Stomach (tissue), 9 donors: ENCODE results near the gene BASP1. TPM values are rescaled to one million over a fixed set of nuclear protein-coding genes. Genes with fewer than 3 reads are reported as not detected.
A peak's percentile ranks its signal among the peaks of the same experiment; 100 is the strongest.

Source experiments
- DNase-seq, 2 donors: peaks; one replicate each; pipeline versions ENCODE4 v3.0.0 to v3.0.0-alpha.2; 2013 to 2019
- H3K27ac ChIP-seq, 5 donors: fragments of 200-600 bp in 4 of 5; sonication (generic) in 4 of 5; one replicate each; pipeline ENCODE4 v1.5.1; 2013 to 2019; ENCODE audit warnings: mild to moderate bottlenecking in 1 of 5, moderate library complexity in 1 of 5
- H3K27me3 ChIP-seq, 3 donors: fragments of 200-600 bp; sonication (generic); one replicate each; pipeline ENCODE4 v1.5.1; 2017 to 2019; ENCODE audit warnings: mixed run types in 1 of 3
- H3K36me3 ChIP-seq, 4 donors: fragments of 200-600 bp; sonication (generic); 1 replicate in 3 of 4; 2 replicates in 1 of 4; pipeline ENCODE4 v1.5.1; 2016 to 2019
- H3K4me1 ChIP-seq, 4 donors: fragments of 200-600 bp; sonication (generic); one replicate each; pipeline ENCODE4 v1.5.1; 2016 to 2019
- H3K4me3 ChIP-seq, 4 donors: fragments of 200-600 bp; sonication (generic) in 3 of 4; one replicate each; pipeline ENCODE4 v1.5.1; 2016 to 2019; ENCODE audit warnings: mild to moderate bottlenecking in 1 of 4
- H3K9me3 ChIP-seq, 4 donors: fragments of 200-600 bp; sonication (generic); one replicate each; pipeline ENCODE4 v1.5.1; 2016 to 2019
- EP300 ChIP-seq: sonication (generic); formaldehyde crosslinking; IDR thresholded peaks from one replicate; pipeline ENCODE4 v1.6.1; 2017; ENCODE audit warnings: antibody characterized with exemption
- POLR2A ChIP-seq, 4 donors: fragments of 450-650 bp; IDR thresholded peaks; one replicate each; pipeline ENCODE4 v1.6.1; 2016; ENCODE audit warnings: antibody characterized with exemption in 4 of 4, control low read depth in 2 of 4, mild to moderate bottlenecking in 1 of 4, moderate library complexity in 1 of 4
- POLR2AphosphoS5 ChIP-seq, 3 donors: sonication (generic); formaldehyde crosslinking; IDR thresholded peaks; one replicate each; pipeline ENCODE4 v1.6.1; 2016; ENCODE audit warnings: antibody characterized with exemption in 3 of 3
- WGBS, 5 donors: extraction: QIAGEN DNeasy Blood & Tissue Kit in 3 of 5; methylation state at CpG; one replicate each; pipeline versions ENCODE4 v1.1.5 to v1.1.7; 2013 to 2018; 5-methylcytosine and 5-hydroxymethylcytosine counted together
- intact Hi-C: fragments of 100-400 bp; cut with DNase I; formaldehyde crosslinking; loops from one replicate; pipeline ENCODE4 v1.15.1; 2023; ENCODE audit warnings: low total_unique reads
- polyA plus RNA-seq, 3 donors: library from polyadenylated mRNA; stranded (reverse); fragments of 200-250 nt; gene quantifications; one replicate each; pipeline ENCODE4 v1.2.3, GENCODE V29; 2013
- total RNA-seq, 5 donors: library from RNA; depleted of rRNA; stranded (reverse); fragments of >200 nt; gene quantifications; one replicate each; pipeline versions ENCODE4 v1.1.0 to v1.2.3, GENCODE V29; 2014 to 2016
- TF ChIP-seq, protein P1 (sequence below), 7 experiments: fragments of 450-650 bp in 4 of 7; fragments of 200-600 bp in 3 of 7; sonication (generic) in 3 of 7; IDR thresholded peaks; one replicate each; pipeline ENCODE4 v1.5.1; 2016 to 2019; ENCODE audit warnings: antibody characterized with exemption in 7 of 7, control low read depth in 2 of 7, mild to moderate bottlenecking in 1 of 7
- donor health status: healthy with polysubstance abuse.
- donor health status: Bipolar disorder and iron deficiency.
- donor health status: healthy.

Gene BASP1
- total and polyA plus RNA-seq, 8 donors, result 4.0 to 60.8 (median 16.0) TPM

DNA sequence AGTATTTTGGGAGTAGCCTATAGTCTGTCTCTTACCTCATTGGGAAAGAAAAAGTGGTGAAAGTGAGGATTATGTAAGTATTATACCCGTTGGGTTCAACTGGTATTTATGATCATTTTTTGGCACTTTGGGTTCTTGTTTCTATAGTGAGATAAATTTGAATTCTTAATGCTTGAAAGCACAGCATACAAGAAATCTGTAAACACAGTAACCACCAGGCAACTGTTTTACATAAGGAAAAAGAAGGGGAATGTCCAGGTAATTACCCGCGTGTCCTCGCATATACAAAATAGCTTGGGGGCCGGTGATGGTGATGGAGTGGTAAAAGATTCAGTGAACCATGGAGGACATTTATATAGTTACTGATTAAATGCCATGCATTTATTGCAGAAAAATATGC, 60.5 kb downstream of the BASP1 start:
- intact Hi-C loops, result no loop called here
- Histone ChIP-seq H3K4me1 (no peaks in the 10 kb centered on the region), H3K27me3 (no peaks in the 10 kb centered on the region), H3K4me3 (no peak overlapping the region), H3K36me3 (peaks cover 0 to 15% (median 8%) of the 10 kb centered on the region in 4 donors), H3K27ac (no peak overlapping the region), H3K9me3 (no peaks in the 10 kb centered on the region)
- TF ChIP-seq, protein P1, sequence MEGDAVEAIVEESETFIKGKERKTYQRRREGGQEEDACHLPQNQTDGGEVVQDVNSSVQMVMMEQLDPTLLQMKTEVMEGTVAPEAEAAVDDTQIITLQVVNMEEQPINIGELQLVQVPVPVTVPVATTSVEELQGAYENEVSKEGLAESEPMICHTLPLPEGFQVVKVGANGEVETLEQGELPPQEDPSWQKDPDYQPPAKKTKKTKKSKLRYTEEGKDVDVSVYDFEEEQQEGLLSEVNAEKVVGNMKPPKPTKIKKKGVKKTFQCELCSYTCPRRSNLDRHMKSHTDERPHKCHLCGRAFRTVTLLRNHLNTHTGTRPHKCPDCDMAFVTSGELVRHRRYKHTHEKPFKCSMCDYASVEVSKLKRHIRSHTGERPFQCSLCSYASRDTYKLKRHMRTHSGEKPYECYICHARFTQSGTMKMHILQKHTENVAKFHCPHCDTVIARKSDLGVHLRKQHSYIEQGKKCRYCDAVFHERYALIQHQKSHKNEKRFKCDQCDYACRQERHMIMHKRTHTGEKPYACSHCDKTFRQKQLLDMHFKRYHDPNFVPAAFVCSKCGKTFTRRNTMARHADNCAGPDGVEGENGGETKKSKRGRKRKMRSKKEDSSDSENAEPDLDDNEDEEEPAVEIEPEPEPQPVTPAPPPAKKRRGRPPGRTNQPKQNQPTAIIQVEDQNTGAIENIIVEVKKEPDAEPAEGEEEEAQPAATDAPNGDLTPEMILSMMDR (IDR thresholded peaks at IDR 0.05), result no peak
- TF ChIP-seq POLR2AphosphoS5 (IDR thresholded peaks at IDR 0.05) (no peak), EP300 (no peak), POLR2A (IDR thresholded peaks at IDR 0.05) (no peak)
- 91 to 97% (median 93%) methylated on average over 5 of the region's 5 CpGs for WGBS, 5 donors
- no peak for DNase-seq

DNA sequence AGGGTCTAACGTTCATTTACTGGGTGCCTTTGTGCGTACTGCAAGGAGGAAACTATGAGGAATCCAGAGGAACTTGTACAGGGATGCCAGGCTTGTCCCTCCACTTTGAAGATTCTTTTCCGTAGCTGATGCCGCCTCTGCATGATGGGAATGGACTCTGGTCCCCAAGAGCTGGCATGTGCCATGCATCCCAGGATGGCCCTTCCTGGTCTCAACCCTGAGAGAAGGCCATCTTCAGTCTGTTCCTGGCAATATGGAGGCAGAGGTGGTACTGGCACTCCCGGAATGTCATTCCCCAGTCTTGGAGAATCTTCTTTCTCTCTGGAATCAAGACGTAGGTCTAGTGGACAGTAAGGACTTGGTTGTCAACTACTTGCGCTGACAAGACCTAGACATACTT, 61.5 kb downstream of the BASP1 start:
- no peak overlapping the region for H3K4me3 ChIP-seq
- no peak for DNase-seq
- intact Hi-C loops, result no loop called here
- 80 to 93% (median 91%) methylated on average over 4 to 7 of the region's 7 CpGs for WGBS, 5 donors
- TF ChIP-seq POLR2A (IDR thresholded peaks at IDR 0.05), result no peak
- no peak for TF ChIP-seq POLR2AphosphoS5 (IDR thresholded peaks at IDR 0.05)
- TF ChIP-seq EP300, result no peak
- TF ChIP-seq, protein P1 (IDR thresholded peaks at IDR 0.05), result no peak
- H3K36me3 ChIP-seq, result peaks cover 0 to 15% (median 8%) of the 10 kb centered on the region in 4 donors
- H3K9me3 ChIP-seq, result no peaks in the 10 kb centered on the region
- H3K4me1 ChIP-seq, result no peaks in the 10 kb centered on the region
- no peaks in the 10 kb centered on the region for H3K27me3 ChIP-seq
- H3K27ac ChIP-seq, result no peak overlapping the region

DNA sequence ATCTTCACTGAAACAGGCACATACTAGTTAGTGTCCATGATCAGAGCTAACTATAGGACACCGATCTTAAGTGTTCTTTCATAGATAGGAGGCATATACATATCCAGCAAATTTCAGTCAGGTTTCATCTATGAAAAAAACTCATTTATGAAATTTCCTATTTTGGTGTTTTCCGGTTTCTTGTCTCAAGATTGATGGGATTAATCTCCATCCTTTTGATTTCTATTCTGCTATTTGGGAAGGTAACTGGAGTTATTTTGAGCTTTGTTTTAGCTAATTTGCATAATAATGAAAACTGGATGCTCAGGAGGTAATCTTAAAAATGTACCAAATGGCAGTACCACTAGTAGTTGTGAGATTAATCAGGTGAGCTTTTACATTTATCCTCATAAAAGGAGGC, 62.1 kb downstream of the BASP1 start:
- Histone ChIP-seq H3K27me3 (no peaks in the 10 kb centered on the region), H3K4me1 (no peaks in the 10 kb centered on the region), H3K27ac (no peak overlapping the region), H3K36me3 (peaks cover 0 to 15% (median 8%) of the 10 kb centered on the region in 4 donors), H3K4me3 (no peak overlapping the region), H3K9me3 (no peaks in the 10 kb centered on the region)
- TF ChIP-seq, protein P1 (IDR thresholded peaks at IDR 0.05), result no peak
- TF ChIP-seq POLR2A (IDR thresholded peaks at IDR 0.05), result no peak
- TF ChIP-seq EP300, result no peak
- TF ChIP-seq POLR2AphosphoS5 (IDR thresholded peaks at IDR 0.05), result no peak
- WGBS, 5 donors, result 91 to 95% (median 94%) methylated on average over 2 of the region's 2 CpGs
- intact Hi-C loops, result no loop called here
- no peak for DNase-seq

DNA sequence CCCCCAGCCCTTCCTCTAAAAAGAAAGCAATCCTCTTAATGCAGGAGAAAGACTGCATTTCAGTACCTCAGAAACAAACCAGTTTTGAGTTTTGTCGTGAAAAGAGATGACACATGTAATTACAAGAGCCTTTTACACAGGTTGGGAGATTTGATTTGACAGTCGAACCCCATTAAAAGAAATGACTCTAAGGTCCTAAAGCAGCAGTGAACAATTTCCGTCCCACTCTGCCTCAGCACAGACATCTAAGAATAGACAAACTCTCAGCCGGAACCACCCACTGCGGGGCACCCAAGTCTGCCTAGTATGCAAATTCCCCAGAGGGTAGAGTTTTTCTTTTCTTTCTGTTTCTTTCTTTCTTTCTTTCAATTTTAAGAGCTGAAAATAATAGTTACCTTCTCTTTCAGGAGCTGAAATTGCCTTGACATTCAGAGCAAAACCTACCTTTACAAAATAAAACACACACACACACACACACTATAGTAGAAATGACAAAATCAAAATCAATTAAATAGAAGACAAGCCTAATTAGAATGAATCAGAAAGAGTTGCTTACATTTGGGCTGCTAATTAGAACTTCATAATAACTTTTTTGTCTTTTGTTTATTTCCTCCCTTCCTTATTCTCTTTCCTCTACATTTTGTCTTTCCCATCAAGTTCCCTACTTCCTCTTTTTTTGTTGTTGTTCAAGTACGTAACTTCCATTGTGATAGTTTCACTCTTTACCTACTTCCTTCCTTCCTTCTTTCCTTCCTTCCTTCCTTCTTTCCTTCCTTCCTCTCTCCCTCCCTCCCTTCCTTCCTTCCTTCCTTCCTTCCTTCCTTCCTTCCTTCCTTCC, 65.1 kb downstream of the BASP1 start:
- H3K27ac ChIP-seq, result no peak overlapping the region
- WGBS, 5 donors, result 49 to 62% (median 59%) methylated on average over 6 of the region's 6 CpGs
- H3K36me3 ChIP-seq, result no peaks in the 10 kb centered on the region
- H3K9me3 ChIP-seq, result no peaks in the 10 kb centered on the region
- intact Hi-C loops, result no loop called here
- peak in 1 of 2 donors; percentile 20 for DNase-seq
- H3K4me3 ChIP-seq, result no peak overlapping the region
- TF ChIP-seq, protein P1 (IDR thresholded peaks at IDR 0.05), result no peak
- TF ChIP-seq POLR2AphosphoS5 (IDR thresholded peaks at IDR 0.05), result no peak
- no peak for TF ChIP-seq EP300
- TF ChIP-seq POLR2A (IDR thresholded peaks at IDR 0.05), result no peak
- H3K27me3 ChIP-seq, result no peaks in the 10 kb centered on the region
- H3K4me1 ChIP-seq, result no peaks in the 10 kb centered on the region
